HG03060 (cell line): ENCODE measurements around the gene TOMM20.

Experiments
- ATAC-seq: cut with Tn5 transposase; IDR thresholded peaks from one replicate; pipeline ENCODE4 v1.9.1; 2021; ENCODE audit warnings: low read depth, moderate number of reproducible peaks; ENCODE audit not compliant: unreplicated experiment

The TOMM20 gene

DNA sequence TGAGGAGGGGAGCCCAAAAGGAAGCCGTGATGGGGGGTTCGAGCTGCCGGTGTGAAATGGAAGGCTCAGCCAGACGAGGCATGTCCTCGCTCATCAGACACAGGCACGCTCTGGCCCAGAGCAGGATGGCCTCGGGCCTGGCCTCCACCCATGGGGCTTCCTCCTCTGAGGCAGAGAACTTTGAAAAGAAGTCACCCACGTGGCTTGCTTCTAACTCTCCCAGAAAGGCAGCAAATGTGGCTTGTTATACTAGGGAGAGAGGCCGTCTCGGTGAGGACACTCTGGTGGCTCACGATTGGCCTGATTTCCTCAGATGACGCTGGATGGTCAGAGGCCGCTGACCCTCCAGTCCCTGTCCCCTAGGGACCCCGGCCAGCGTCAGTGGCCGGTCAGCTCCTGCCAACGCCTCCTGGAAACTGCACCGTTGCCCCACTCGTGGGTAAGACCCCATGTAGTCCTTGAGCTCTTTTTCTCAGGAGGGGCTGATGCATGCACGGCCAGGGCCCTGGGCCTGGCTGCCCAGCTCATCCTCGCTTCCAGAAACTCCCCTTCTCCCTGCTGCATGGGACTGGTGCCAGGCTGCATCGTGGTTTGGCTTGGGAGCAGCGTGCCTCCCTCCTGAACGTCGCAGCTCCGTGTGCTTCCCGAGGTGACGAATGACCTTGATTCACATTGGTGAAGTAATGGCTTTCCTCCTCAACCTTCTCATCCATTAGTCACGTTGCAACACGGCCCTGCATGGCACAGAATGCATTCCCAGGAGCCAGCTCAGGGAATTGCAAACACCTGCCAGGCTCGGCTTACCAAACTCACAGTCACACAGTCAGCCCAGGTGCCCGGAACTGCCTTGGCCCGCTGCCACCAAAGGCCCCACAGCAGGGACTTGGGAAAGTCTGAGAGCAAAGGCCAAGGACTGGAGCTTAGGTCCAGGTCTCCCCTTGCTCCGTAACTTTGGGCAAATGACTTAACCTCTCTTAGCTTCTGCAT, 58.8 kb downstream of the TOMM20 start:
- no peak for ATAC-seq

DNA sequence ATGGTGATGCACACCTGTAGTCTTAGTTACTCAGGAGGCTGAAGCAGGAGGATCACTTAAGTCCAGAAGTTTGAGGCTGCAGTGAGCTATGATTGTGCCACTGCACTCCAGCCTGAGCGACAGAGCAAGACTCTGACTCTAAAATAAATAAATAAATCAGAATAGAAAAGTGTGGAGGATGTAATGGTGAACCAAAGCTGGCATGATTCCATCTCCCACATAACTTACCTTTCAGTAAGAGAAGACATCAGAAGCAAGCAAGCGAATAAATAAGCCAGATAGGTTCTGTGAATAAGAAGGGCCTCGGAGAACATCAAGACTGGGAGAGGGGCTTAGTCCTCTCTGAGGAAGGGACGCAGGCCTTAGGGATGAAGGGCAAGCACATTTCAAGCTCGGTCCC, 59.5 kb downstream of the TOMM20 start:
- ATAC-seq: no peak

DNA sequence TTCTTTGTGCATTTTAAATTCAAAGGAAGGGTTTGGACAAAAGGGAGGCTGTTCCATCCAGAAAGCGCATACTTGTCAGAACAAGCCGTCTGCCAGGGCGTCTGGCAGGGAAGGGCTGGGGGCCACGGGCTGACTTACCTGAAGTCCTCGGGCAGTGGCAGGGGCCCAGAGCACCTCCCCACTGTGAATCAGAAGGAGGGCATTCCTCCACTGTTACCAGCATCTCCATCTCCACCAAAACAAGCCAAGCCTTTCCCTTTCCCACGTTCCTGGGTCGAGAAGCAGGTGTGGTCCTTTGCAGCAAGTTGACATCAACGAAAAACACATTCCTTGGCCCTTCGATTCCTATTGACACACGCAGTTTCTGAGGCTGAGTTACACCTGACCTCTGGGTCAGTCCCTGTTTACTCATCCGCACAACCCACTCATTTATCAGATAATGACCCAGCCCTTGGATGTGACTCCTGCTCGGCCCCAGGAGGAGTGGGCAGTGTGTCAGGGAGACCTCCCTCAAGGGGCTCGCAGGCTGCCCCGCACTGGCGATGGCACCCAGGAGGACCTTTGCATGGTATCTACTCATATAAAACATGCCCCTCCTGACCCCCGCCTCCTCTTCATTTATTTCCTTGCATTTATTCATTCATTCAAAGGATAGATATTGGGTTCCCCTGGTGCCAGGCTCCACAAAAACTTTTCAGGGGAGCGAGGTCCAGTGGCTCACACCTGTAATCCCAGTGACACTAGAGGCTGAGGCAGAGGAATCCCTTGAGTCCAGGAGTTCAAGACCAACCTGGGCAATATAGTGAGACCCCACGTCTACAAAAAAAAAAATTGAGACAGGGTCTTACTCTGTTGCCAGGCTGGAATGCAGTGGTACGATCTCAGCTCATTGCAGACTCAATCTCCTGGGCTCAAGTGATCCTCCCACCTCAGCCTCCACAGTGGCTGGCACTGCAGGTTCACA, 60.2 kb downstream of the TOMM20 start:
- ATAC-seq: no peak

DNA sequence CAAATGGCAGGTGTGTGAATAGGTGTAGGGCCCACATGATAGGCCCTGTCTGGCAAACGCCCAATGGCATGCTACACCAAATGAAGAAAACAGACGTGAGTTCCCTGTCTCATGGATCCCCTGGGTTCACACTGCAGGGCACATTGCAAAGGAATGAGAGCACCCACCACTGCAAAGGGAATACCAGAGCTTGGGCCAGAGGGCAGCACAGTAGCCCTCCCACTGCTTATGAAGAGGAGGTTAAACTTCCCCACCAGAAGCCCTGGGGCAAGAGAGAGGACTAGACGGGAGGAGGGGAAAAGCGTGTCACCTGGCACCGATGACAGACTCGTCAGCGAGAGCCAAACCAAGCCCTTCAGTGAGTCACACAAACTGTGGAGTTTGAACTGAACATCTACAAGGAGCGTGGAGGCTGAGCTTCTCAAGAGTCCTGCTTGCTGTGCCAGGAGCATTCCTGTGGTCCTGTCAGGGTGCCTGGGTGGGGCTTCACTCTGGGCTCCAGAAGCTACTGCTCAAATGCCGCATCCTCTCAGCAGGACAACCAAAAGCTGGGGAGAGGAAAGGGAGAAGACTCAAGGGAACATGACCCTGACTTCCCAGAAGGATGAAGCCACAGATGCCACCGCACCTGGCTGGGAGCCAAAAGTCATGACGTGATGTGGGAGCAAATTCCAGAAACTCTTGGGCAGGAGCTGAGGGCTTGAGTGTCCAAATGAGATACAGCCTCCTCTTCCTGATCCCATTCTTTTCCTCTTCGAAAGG, 61.1 kb downstream of the TOMM20 start:
- no peak for ATAC-seq

DNA sequence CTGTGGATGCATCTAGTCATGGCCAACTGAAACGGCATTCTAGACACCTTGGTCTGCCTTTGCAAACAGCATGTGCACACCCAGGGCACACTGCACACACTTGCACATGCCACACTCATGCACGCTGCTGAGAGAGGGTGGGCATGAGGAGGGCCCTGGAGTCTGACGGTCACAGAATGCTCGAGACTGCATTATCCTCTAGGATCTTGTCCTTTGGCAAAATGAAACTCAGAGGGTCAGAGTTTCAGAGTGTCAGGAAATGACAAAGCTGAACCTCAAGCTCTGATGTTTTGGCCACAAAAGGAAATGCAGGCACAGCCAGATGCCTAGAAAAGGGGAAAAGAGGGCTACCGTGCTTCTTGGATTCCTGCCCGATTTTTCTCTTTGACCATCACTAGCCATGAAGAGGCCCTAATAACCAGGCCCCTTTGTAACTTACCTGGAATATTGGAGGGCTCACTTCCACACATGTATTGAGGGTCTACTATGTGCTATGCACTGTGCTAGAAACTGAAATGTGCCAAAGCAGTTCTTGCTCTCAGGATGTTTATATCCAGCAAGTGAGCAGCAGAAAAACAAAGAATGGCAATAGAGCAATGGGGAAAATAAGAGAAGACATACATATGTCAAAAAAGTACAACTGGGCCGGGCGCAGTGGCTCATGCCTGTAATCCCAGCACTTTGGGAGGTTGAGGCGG, 65.4 kb downstream of the TOMM20 start:
- no peak for ATAC-seq

DNA sequence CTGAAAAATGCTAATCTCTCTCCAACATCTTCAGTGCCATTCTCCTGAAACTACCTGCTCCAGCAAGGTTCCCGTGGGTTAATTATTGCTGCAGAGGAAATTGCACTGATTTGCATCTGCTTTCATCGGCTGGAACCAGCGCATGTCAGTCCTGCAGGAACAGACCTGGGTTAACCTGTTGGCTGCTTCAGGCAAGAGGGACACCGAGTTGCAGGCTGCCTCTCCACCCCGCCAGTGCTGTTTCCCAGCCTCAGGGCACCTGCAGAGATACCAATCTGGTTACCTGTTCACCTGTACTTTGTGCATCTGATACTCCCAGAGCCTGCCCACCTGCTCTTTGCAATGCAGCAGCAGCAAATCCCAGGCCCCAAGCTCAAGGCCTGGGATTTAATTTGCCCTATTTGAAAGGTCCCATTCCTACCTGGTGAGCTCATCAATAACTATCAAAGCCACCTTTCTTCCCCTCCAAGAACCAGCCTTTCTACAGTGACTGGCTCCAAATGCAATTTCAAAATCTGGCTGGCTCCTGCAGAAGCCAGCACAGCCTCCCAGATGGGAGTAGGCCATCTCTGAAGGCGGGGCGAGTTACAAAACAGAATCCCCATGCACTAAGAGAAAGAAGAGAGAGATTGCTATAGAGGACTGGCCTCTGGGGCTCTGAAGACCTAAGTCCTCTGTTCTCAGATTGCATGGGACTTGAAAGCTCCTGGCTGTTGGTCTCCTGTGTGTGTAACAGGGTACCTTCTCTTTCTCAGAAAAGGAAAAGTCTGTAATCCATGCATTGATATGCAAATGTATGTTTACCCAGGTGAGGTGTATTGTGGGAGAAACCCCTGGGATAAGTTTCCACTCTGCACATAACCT, 67.8 kb downstream of the TOMM20 start:
- no peak for ATAC-seq
